MM.1S (cell line): Measurements from ENCODE around the gene VGF.

Experiments used
- DNase-seq: peaks from one replicate; pipeline ENCODE4 v3.0.0-alpha.2; 2015
- H2AFZ ChIP-seq: fragments of 300-600 bp; sonication (generic); 2 replicates; pipeline ENCODE4 v1.6.0; 2016; ENCODE audit warnings: antibody characterized with exemption, low read length
- H3F3A ChIP-seq: fragments of 300-600 bp; sonication (generic); 2 replicates; pipeline ENCODE4 v1.6.1; 2016; ENCODE audit warnings: mild to moderate bottlenecking, antibody characterized with exemption, low read length, moderate library complexity, mixed read lengths; ENCODE audit not compliant: insufficient read depth
- H3K27ac ChIP-seq: fragments of 300-600 bp; sonication (generic); 2 replicates; pipeline ENCODE4 v1.5.1; 2016; ENCODE audit warnings: mild to moderate bottlenecking, low read length
- H3K27me3 ChIP-seq: fragments of 300-600 bp; sonication (generic); replicated peaks from 2 replicates; pipeline ENCODE4 v1.6.0; 2016; ENCODE audit warnings: low read length; ENCODE audit not compliant: insufficient read depth
- H3K36me3 ChIP-seq: fragments of 300-600 bp; sonication (generic); replicated peaks from 2 replicates; pipeline ENCODE4 v1.6.1; 2016; ENCODE audit warnings: mild to moderate bottlenecking, low read length, mixed read lengths; ENCODE audit not compliant: insufficient read depth
- H3K4me1 ChIP-seq: fragments of 300-600 bp; sonication (generic); 2 replicates; pipeline ENCODE4 v1.6.1; 2016; ENCODE audit warnings: low read length, mixed read lengths
- H3K4me2 ChIP-seq: fragments of 300-600 bp; sonication (generic); 2 replicates; pipeline ENCODE4 v1.6.0; 2016; ENCODE audit warnings: low read depth, low read length
- H3K4me3 ChIP-seq: fragments of 300-600 bp; sonication (generic); 2 replicates; pipeline ENCODE4 v1.5.1; 2016; ENCODE audit warnings: low read length, mixed read lengths
- H3K79me2 ChIP-seq: fragments of 300-600 bp; sonication (generic); 2 replicates; pipeline ENCODE4 v1.6.1; 2016; ENCODE audit warnings: mixed run types, low read length, mixed read lengths
- H3K9ac ChIP-seq: fragments of 300-600 bp; sonication (generic); 2 replicates; pipeline ENCODE4 v1.6.1; 2016; ENCODE audit warnings: low read length, mixed read lengths
- H3K9me2 ChIP-seq: fragments of 300-600 bp; sonication (generic); replicated peaks from 2 replicates; pipeline ENCODE4 v1.6.1; 2016; ENCODE audit warnings: mild to moderate bottlenecking, low read length, mixed read lengths; ENCODE audit not compliant: insufficient read depth
- H3K9me3 ChIP-seq: fragments of 300-600 bp; sonication (generic); replicated peaks from 2 replicates; pipeline ENCODE4 v1.6.1; 2016; ENCODE audit warnings: mild to moderate bottlenecking, low read length, mixed read lengths; ENCODE audit not compliant: insufficient read depth
- H4K20me1 ChIP-seq: fragments of 300-600 bp; sonication (generic); 2 replicates; pipeline ENCODE4 v1.6.1; 2016; ENCODE audit warnings: mild to moderate bottlenecking, low read length, moderate library complexity, mixed read lengths; ENCODE audit not compliant: insufficient read depth
- EZH2 ChIP-seq: fragments of 300-600 bp; sonication (generic); optimal IDR thresholded peaks from 2 replicates; pipeline ENCODE3; 2017; ENCODE audit warnings: low read depth, mild to moderate bottlenecking, antibody characterized with exemption, low read length, mixed read lengths
- EZH2phosphoT487 ChIP-seq: fragments of 300-600 bp; sonication (generic); IDR thresholded peaks from 2 replicates; pipeline ENCODE4 v1.6.1; 2018; ENCODE audit warnings: antibody characterized with exemption, low read length
- TF ChIP-seq, protein P1 (sequence below): fragments of 300-600 bp; sonication (generic); IDR thresholded peaks from 2 replicates; pipeline ENCODE4 v1.5.1; 2016; ENCODE audit warnings: antibody characterized with exemption, low read length, mixed read lengths

Gene VGF

DNA sequence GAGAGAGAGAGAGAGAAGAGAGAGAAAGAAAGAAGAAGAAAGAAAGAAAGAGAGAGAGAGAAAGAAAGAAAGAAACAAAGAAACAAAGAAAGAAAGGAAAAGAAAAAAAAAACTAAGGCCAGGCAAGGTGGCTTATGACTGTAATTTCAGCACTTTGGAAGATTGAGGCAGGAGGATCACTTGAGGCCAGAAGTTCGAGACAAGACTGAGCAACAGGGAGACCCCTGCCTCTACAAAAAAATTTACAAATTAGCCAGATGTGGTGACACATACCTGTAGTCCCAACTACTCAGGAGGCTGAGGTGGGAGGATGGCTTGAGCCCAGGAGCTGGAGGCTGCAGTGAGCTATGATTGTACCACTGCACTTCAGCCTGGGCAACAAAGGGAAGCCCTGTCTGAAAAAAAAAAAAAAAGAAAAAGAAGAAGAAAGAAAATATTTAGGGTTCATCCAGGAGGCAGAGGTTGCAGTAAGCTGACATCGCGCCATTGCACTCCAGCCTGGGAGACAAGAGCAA, 35.7 kb downstream of the VGF start:
- no peak for TF ChIP-seq EZH2
- TF ChIP-seq, protein P1, sequence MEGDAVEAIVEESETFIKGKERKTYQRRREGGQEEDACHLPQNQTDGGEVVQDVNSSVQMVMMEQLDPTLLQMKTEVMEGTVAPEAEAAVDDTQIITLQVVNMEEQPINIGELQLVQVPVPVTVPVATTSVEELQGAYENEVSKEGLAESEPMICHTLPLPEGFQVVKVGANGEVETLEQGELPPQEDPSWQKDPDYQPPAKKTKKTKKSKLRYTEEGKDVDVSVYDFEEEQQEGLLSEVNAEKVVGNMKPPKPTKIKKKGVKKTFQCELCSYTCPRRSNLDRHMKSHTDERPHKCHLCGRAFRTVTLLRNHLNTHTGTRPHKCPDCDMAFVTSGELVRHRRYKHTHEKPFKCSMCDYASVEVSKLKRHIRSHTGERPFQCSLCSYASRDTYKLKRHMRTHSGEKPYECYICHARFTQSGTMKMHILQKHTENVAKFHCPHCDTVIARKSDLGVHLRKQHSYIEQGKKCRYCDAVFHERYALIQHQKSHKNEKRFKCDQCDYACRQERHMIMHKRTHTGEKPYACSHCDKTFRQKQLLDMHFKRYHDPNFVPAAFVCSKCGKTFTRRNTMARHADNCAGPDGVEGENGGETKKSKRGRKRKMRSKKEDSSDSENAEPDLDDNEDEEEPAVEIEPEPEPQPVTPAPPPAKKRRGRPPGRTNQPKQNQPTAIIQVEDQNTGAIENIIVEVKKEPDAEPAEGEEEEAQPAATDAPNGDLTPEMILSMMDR, result no peak
- no peaks in the 10 kb centered on the region for H3K36me3 ChIP-seq
- H3K27ac ChIP-seq, result no peak overlapping the region
- H3K9me3 ChIP-seq, result no peaks in the 10 kb centered on the region
- no peaks in the 10 kb centered on the region for H3K79me2 ChIP-seq
- no peaks in the 10 kb centered on the region for H3K9me2 ChIP-seq
- no peak overlapping the region for H3K4me3 ChIP-seq
- no peaks in the 10 kb centered on the region for H4K20me1 ChIP-seq
- DNase-seq, result no peak
- no peak overlapping the region for H3K9ac ChIP-seq
- peaks cover 83% of the 10 kb centered on the region for H3K27me3 ChIP-seq
- H3K4me1 ChIP-seq, result peaks cover 14% of the 10 kb centered on the region
- no peak overlapping the region for H3K4me2 ChIP-seq
- no peaks in the 10 kb centered on the region for H3F3A ChIP-seq
- H2AFZ ChIP-seq, result no peak overlapping the region

DNA sequence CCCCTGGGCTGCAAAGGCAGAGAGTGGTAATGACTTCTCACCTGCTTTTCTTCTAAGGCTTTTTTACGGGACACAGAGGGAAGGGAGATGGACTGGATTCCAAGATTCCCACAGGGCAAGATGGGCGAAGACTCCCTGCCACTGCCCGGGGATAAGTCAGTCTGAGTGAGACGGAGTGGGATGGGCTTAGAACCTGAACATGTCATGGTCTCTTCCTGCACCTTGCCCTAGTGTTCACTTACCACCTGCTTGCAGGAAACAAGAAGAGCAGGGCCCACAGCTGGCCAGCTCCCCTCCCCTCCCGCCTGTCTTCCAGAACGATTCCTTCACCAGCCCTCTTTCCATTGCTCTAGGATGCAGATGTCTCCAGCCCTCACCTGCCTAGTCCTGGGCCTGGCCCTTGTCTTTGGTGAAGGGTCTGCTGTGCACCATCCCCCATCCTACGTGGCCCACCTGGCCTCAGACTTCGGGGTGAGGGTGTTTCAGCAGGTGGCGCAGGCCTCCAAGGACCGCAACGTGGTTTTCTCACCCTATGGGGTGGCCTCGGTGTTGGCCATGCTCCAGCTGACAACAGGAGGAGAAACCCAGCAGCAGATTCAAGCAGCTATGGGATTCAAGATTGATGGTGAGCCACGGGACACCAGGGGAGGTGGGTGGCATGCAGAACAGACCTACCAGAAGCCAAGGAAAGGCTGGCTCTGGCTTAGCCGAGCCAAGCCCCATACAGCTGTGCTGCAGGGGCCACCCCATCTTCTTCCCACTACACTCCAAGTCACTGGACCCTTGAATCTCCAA, 37.1 kb downstream of the VGF start:
- Histone ChIP-seq H3K4me2 (no peak overlapping the region), H3K4me1 (peaks cover 16% of the 10 kb centered on the region), H3K27me3 (peaks cover 83% of the 10 kb centered on the region), H3K27ac (no peak overlapping the region), H2AFZ (no peak overlapping the region), H3K9me3 (no peaks in the 10 kb centered on the region), H3K4me3 (no peak overlapping the region), H3K36me3 (no peaks in the 10 kb centered on the region), H3F3A (no peaks in the 10 kb centered on the region), H3K9ac (no peak overlapping the region), H3K9me2 (no peaks in the 10 kb centered on the region), H4K20me1 (no peaks in the 10 kb centered on the region), H3K79me2 (no peaks in the 10 kb centered on the region)
- no peak for DNase-seq
- TF ChIP-seq, protein P1, result no peak
- TF ChIP-seq EZH2phosphoT487, result no peak
- TF ChIP-seq EZH2, result no peak

DNA sequence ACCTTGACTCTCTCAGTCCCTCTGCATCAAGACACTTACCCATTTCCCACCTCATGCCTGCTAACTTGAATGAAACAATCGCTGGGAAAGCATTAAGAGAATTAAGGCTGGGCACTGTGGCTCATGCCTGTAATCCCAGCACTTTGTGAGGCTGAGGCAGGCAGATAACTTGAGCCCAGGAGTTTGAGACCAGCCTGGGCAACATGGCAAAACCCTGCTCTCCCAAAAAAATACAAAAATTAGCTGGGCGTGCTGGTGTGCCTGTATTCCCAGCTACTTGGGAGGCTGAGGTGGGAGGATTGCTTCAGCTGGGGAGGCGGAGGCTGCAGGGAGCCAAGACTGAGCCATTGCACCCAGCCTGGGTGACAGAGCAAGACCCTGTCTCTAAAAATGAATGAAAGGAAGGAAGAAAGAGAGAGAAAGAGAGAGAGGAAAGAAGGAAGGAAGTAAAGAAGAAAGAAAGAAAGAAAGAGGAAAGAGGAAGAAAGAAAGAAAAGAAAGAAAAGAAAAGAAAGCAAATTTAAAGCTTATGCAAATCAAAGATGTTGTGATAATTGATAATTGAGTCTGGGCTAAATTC, 37.8 kb downstream of the VGF start:
- Histone ChIP-seq H3K27ac (no peak overlapping the region), H3K9me3 (no peaks in the 10 kb centered on the region), H3K27me3 (peaks cover 89% of the 10 kb centered on the region), H3K9ac (no peak overlapping the region), H3K4me2 (peak overlapping the region; percentile 56; the same call in 1 of the 2 replicates), H3K4me1 (peaks cover 16% of the 10 kb centered on the region), H3K36me3 (no peaks in the 10 kb centered on the region), H3F3A (no peaks in the 10 kb centered on the region), H4K20me1 (no peaks in the 10 kb centered on the region), H3K4me3 (no peak overlapping the region), H3K9me2 (no peaks in the 10 kb centered on the region), H3K79me2 (no peaks in the 10 kb centered on the region), H2AFZ (no peak overlapping the region)
- DNase-seq, result no peak
- TF ChIP-seq EZH2phosphoT487 (no peak), EZH2 (no peak)
- TF ChIP-seq, protein P1, result no peak
